ENCODE data around the gene CSRP3. TPM values are rescaled to one million over a fixed set of nuclear protein-coding genes. Genes with fewer than 3 reads are reported as not detected.

CSRP3 gene
- total RNA-seq, 1 donor from 2014 or later = not detected

DNA sequence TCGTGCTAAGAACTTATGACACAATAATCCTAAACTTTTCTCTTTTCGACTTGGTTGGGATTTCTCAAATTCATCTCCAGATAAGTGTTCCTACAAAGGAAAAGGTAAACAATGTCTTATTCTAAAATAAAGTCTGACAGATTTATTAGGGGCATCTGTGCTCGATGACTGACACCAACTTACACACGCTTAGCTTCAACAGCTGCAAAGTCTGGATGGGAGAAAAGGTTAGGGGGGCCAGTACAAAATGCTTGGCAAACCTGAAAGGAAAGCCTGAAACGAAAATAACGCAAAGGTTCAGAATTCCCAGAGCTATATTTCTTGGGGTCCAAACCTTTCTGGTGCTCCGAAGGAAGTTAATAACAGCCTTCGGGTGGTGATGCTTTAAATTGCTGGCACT lies 35.6 kb upstream of the CSRP3 start:
- ATAC-seq (ENCODE audit: low read depth) = no peak
- POLR2A ChIA-PET = no interaction called here
- CTCF ChIA-PET = interaction anchor here (2.5 kb wide), 1 partner anchor 23 kb away, joined by 8 read pairs; no protein-coding TSS in a partner anchor
- no peak for DNase-seq
- no peaks in the 10 kb centered on the region for H3K9me3 Mint-ChIP-seq
- H3K4me1 Mint-ChIP-seq = peaks cover 12% of the 10 kb centered on the region
- TF ChIP-seq, protein P1, sequence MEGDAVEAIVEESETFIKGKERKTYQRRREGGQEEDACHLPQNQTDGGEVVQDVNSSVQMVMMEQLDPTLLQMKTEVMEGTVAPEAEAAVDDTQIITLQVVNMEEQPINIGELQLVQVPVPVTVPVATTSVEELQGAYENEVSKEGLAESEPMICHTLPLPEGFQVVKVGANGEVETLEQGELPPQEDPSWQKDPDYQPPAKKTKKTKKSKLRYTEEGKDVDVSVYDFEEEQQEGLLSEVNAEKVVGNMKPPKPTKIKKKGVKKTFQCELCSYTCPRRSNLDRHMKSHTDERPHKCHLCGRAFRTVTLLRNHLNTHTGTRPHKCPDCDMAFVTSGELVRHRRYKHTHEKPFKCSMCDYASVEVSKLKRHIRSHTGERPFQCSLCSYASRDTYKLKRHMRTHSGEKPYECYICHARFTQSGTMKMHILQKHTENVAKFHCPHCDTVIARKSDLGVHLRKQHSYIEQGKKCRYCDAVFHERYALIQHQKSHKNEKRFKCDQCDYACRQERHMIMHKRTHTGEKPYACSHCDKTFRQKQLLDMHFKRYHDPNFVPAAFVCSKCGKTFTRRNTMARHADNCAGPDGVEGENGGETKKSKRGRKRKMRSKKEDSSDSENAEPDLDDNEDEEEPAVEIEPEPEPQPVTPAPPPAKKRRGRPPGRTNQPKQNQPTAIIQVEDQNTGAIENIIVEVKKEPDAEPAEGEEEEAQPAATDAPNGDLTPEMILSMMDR (IDR thresholded peaks at IDR 0.05) = no peak
- H3K27ac Mint-ChIP-seq = no peak overlapping the region
- H3K27me3 Mint-ChIP-seq = peaks cover 14% of the 10 kb centered on the region
- no peak overlapping the region for H3K4me3 Mint-ChIP-seq
- intact Hi-C loops (cut with micrococcal nuclease) = no loop called here
- H3K36me3 Mint-ChIP-seq (ENCODE audit: low read depth) = no peaks in the 10 kb centered on the region

- H3K27ac Mint-ChIP-seq = no peak overlapping the region
- H3K4me1 Mint-ChIP-seq = no peaks in the 10 kb centered on the region
- H3K9me3 Mint-ChIP-seq = no peaks in the 10 kb centered on the region
- TF ChIP-seq, protein P1 (IDR thresholded peaks at IDR 0.05) = no peak
- ChIA-PET CTCF (no interaction called here), POLR2A (no interaction called here)
- peaks cover 2% of the 10 kb centered on the region for H3K27me3 Mint-ChIP-seq
- no peak for ATAC-seq (ENCODE audit: low read depth)
- no peak for DNase-seq
- H3K36me3 Mint-ChIP-seq (ENCODE audit: low read depth) = no peaks in the 10 kb centered on the region
- intact Hi-C loops (cut with micrococcal nuclease) = no loop called here
- H3K4me3 Mint-ChIP-seq = no peak overlapping the region
Observed at GRCh38 chr11:19234231-19234817, 32.5 kb upstream of the CSRP3 start.

- intact Hi-C loops (cut with micrococcal nuclease) = no loop called here
- TF ChIP-seq, protein P1 (IDR thresholded peaks at IDR 0.05) = no peak
Observed at GRCh38 chr11:19232910-19233503, 31.2 kb upstream of the CSRP3 start.

GRCh38 chr11:19229671-19230070 lies 27.9 kb upstream of the CSRP3 start:
- TF ChIP-seq, protein P1 (IDR thresholded peaks at IDR 0.05) = no peak
- Mint-ChIP-seq H3K9me3 (no peaks in the 10 kb centered on the region), H3K4me1 (no peaks in the 10 kb centered on the region), H3K4me3 (no peak overlapping the region), H3K36me3 (ENCODE audit: low read depth) (no peaks in the 10 kb centered on the region), H3K27me3 (no peaks in the 10 kb centered on the region), H3K27ac (no peak overlapping the region)
- ChIA-PET POLR2A (no interaction called here), CTCF (interaction anchor here (0.9 kb wide), 1 partner anchor 322 kb away, joined by 3 read pairs; no protein-coding TSS in a partner anchor)
- DNase-seq (no peak), ATAC-seq (ENCODE audit: low read depth) (no peak)
- intact Hi-C loops (cut with micrococcal nuclease) = no loop called here

More at GRCh38 chr11:19232910-19233503, 31.2 kb upstream of the CSRP3 start:
- Mint-ChIP-seq H3K27ac (no peak overlapping the region), H3K9me3 (no peaks in the 10 kb centered on the region), H3K36me3 (ENCODE audit: low read depth) (no peaks in the 10 kb centered on the region), H3K27me3 (no peaks in the 10 kb centered on the region), H3K4me3 (no peak overlapping the region), H3K4me1 (no peaks in the 10 kb centered on the region)
- no peak for ATAC-seq (ENCODE audit: low read depth)
- CTCF ChIA-PET = no interaction called here
- POLR2A ChIA-PET = no interaction called here
- no peak for DNase-seq

DNA sequence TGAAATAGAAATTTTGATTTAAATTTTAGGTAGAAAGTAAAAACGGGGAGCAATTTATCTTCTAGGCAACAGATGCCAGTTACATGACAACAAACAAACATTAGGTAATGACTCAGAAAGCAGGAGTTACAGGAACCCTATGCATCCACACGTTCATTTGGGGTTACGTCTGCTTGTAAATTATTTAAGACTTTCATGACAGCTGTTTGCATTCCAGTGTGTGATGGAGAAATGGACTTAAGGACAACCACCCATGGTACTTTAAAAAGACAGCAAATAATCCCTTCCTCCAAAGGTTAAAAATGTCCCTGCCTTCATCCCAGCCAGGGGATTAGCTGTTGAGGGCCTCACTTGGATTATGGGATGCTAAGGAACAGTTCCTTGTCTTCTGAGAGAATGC lies 27.2 kb upstream of the CSRP3 start:
- TF ChIP-seq, protein P1 (IDR thresholded peaks at IDR 0.05) = no peak
- intact Hi-C loops (cut with micrococcal nuclease) = no loop called here
- CTCF ChIA-PET = no interaction called here
- no peak overlapping the region for H3K27ac Mint-ChIP-seq
- no peaks in the 10 kb centered on the region for H3K36me3 Mint-ChIP-seq (ENCODE audit: low read depth)
- no peaks in the 10 kb centered on the region for H3K9me3 Mint-ChIP-seq
- H3K27me3 Mint-ChIP-seq = no peaks in the 10 kb centered on the region
- ATAC-seq (ENCODE audit: low read depth) (no peak), DNase-seq (no peak)
- H3K4me1 Mint-ChIP-seq = no peaks in the 10 kb centered on the region
- POLR2A ChIA-PET = no interaction called here
- H3K4me3 Mint-ChIP-seq = no peak overlapping the region
